GM18498 (cell line): ENCODE data around the gene VSTM2L.

Source experiments
- ATAC-seq: cut with Tn5 transposase; IDR thresholded peaks from one replicate; pipeline ENCODE4 v1.9.1; 2021; ENCODE audit warnings: mild to moderate bottlenecking, moderate library complexity; ENCODE audit not compliant: unreplicated experiment

VSTM2L gene

GRCh38 chr20:37878835-37879599, 23.9 kb upstream of the VSTM2L start:
- no peak for ATAC-seq

- ATAC-seq = no peak
Observed at GRCh38 chr20:37879843-37880242, 23.1 kb upstream of the VSTM2L start.

- ATAC-seq = no peak
Observed at GRCh38 chr20:37880726-37881591, 22.0 kb upstream of the VSTM2L start.

- no peak for ATAC-seq
Observed at GRCh38 chr20:37881601-37882343, 21.2 kb upstream of the VSTM2L start.

GRCh38 chr20:37882961-37883712, 19.8 kb upstream of the VSTM2L start:
- ATAC-seq = no peak

GRCh38 chr20:37885042-37885441, 17.9 kb upstream of the VSTM2L start:
- no peak for ATAC-seq

GRCh38 chr20:37885593-37886503, 17.1 kb upstream of the VSTM2L start:
- ATAC-seq = no peak

- ATAC-seq = no peak
Observed at GRCh38 chr20:37886851-37887297, 16.1 kb upstream of the VSTM2L start.

- ATAC-seq = no peak
Observed at GRCh38 chr20:37888641-37889040, 14.3 kb upstream of the VSTM2L start.

GRCh38 chr20:37890108-37890507, 12.8 kb upstream of the VSTM2L start:
- ATAC-seq = no peak

GRCh38 chr20:37890643-37891042, 12.3 kb upstream of the VSTM2L start:
- ATAC-seq = no peak

GRCh38 chr20:37892001-37892400, 10.9 kb upstream of the VSTM2L start:
- ATAC-seq = no peak

- ATAC-seq = no peak
Observed at GRCh38 chr20:37893566-37894241, 9.2 kb upstream of the VSTM2L start.

- no peak for ATAC-seq
Observed at GRCh38 chr20:37894454-37894853, 8.5 kb upstream of the VSTM2L start.

- no peak for ATAC-seq
Observed at GRCh38 chr20:37895166-37895565, 7.8 kb upstream of the VSTM2L start.

- no peak for ATAC-seq
Observed at GRCh38 chr20:37896932-37897548, 5.9 kb upstream of the VSTM2L start.

GRCh38 chr20:37898233-37899104, 4.5 kb upstream of the VSTM2L start:
- ATAC-seq = no peak
